NCI-H1417 (cell line): Measurements from ENCODE around the gene SAA1.
"Not testable (repeated sequence)": the region's sequence is repeated elsewhere in the genome, so short reads cannot be mapped to it uniquely, and the experiment has no call there.

ENCODE experiments used
- DNase-seq, 3 experiments: peaks; one replicate each; lab custom pipeline; 2025; lab: John Stamatoyannopoulos, UW

Gene SAA1

GRCh38 chr11:18259259-18259658 is 6.8 kb upstream of the SAA1 start:
- peak in 1 of 3 experiments; percentile 33 for DNase-seq

- no peak for DNase-seq
These were observed 4.3 kb upstream of the SAA1 start for GRCh38 chr11:18261721-18262120.

- not testable (repeated sequence) for DNase-seq
These were observed 3.2 kb upstream of the SAA1 start for GRCh38 chr11:18262681-18263350.

- DNase-seq, result no peak
These were observed 2.0 kb upstream of the SAA1 start for GRCh38 chr11:18264035-18264434.

- no peak for DNase-seq
These were observed 1.1 kb upstream of the SAA1 start for GRCh38 chr11:18264677-18265555.

- not testable (repeated sequence) for DNase-seq
These were observed 1.5 kb downstream of the SAA1 start for GRCh38 chr11:18267335-18268133.

- DNase-seq, result not testable (repeated sequence)
These were observed 3.2 kb downstream of the SAA1 start for GRCh38 chr11:18269252-18269651.

- DNase-seq, result no peak
These were observed 4.0 kb downstream of the SAA1 start for GRCh38 chr11:18270102-18270501.

GRCh38 chr11:18271206-18271605 is 5.1 kb downstream of the SAA1 start:
- DNase-seq, result no peak

GRCh38 chr11:18277565-18278271 is 11.7 kb downstream of the SAA1 start:
- no peak for DNase-seq

GRCh38 chr11:18280438-18281045 is 14.5 kb downstream of the SAA1 start:
- DNase-seq, result no peak

GRCh38 chr11:18282626-18283025 is 16.6 kb downstream of the SAA1 start:
- DNase-seq, result no peak

- DNase-seq, result no peak
These were observed 19.8 kb downstream of the SAA1 start for GRCh38 chr11:18285841-18286240.

- DNase-seq, result no peak
These were observed 22.8 kb downstream of the SAA1 start for GRCh38 chr11:18288911-18289310.

- no peak for DNase-seq
These were observed 28.8 kb downstream of the SAA1 start for GRCh38 chr11:18294862-18295261.

- DNase-seq, result no peak
These were observed 29.3 kb downstream of the SAA1 start for GRCh38 chr11:18295316-18295715.

GRCh38 chr11:18299721-18300120 is 33.7 kb downstream of the SAA1 start:
- no peak for DNase-seq

GRCh38 chr11:18304745-18305144 is 38.7 kb downstream of the SAA1 start:
- no peak for DNase-seq

- DNase-seq, result no peak
These were observed 41.5 kb downstream of the SAA1 start for GRCh38 chr11:18307461-18308139.

- no peak for DNase-seq
These were observed 42.2 kb downstream of the SAA1 start for GRCh38 chr11:18308242-18308641.

- DNase-seq, result no peak
These were observed 43.6 kb downstream of the SAA1 start for GRCh38 chr11:18309691-18310090.
